Measurements from ENCODE around the gene EAF1. TPM values are rescaled to one million over a fixed set of nuclear protein-coding genes. Genes with fewer than 3 reads are reported as not detected.
"Not testable (repeated sequence)": the region's sequence is repeated elsewhere in the genome, so short reads cannot be mapped to it uniquely, and the experiment has no call there.

EAF1 gene
- polyA plus RNA-seq, 3 donors, result 9.0 to 44.0 (median 9.1) TPM

GRCh38 chr3:15387171-15387581, 40.2 kb upstream of the EAF1 start:
- no peak overlapping the region for H3K4me3 ChIP-seq (replicated peaks in 1 of 3; ENCODE audit: low read depth in 2 of 3, low read length in 3 of 3)
- H3K79me2 ChIP-seq (ENCODE audit: insufficient read depth, low read length), result no peaks in the 10 kb centered on the region
- Mint-ChIP-seq H3K9me3 (peaks cover 0 to 7% (median 3%) of the 10 kb centered on the region in 7 donors), H3K27ac (peak overlapping the region in 2 of 7 donors; percentile 56 to 72), H3K27me3 (ENCODE audit: low read depth in 3 of 3) (peaks cover 0 to 2% (median under 1%) of the 10 kb centered on the region in 3 donors), H3K4me1 (peaks cover 33% of the 10 kb centered on the region), H3K4me3 (no peak overlapping the region), H3K36me3 (no peaks in the 10 kb centered on the region)
- no peak overlapping the region for H3K4me2 ChIP-seq (replicated peaks; ENCODE audit: extremely low read depth, low read length, poor library complexity, severe bottlenecking)
- intact Hi-C loops (cut with micrococcal nuclease), result no loop called here
- WGBS (ENCODE audit: insufficient coverage), result 100% methylated on average over 1 of the region's 1 CpG
- no peak for DNase-seq
- H3K4me1 ChIP-seq (ENCODE audit: control insufficient read depth in 1 of 2, insufficient read depth in 2 of 2, low read length in 2 of 2), result peaks cover 23 to 26% of the 10 kb centered on the region in 2 donors
- H3K36me3 ChIP-seq (replicated peaks in 1 of 2; ENCODE audit: control insufficient read depth in 1 of 2, insufficient read depth in 2 of 2, low read length in 2 of 2), result no peaks in the 10 kb centered on the region
- no peak overlapping the region for H3K9ac ChIP-seq (ENCODE audit: insufficient read depth, low read length, poor library complexity, severe bottlenecking)
- no peak overlapping the region for H2AFZ ChIP-seq (ENCODE audit: insufficient read depth, low read depth, low read length, poor library complexity, severe bottlenecking)
- no peaks in the 10 kb centered on the region for H4K20me1 ChIP-seq (ENCODE audit: insufficient read depth, low read length)
- no peak for TF ChIP-seq CTCF (IDR thresholded peaks at IDR 0.05)
- H3K27ac ChIP-seq (ENCODE audit: low read depth in 1 of 2, low read length in 2 of 2), result no peak overlapping the region
- H3K27me3 ChIP-seq (ENCODE audit: control insufficient read depth in 2 of 2, insufficient read depth in 2 of 2, low read length in 2 of 2), result no peaks in the 10 kb centered on the region
- H3K9me3 ChIP-seq (replicated peaks in 1 of 2; ENCODE audit: control insufficient read depth in 1 of 2, insufficient read depth in 1 of 2, low read length in 2 of 2), result no peaks in the 10 kb centered on the region

- Mint-ChIP-seq H3K9me3 (peaks cover 0 to 7% (median 3%) of the 10 kb centered on the region in 7 donors), H3K27me3 (ENCODE audit: low read depth in 3 of 3) (peaks cover 0 to 2% (median 0%) of the 10 kb centered on the region in 3 donors), H3K36me3 (no peaks in the 10 kb centered on the region), H3K27ac (no peak overlapping the region), H3K4me3 (no peak overlapping the region), H3K4me1 (peaks cover 33% of the 10 kb centered on the region)
- Histone ChIP-seq H4K20me1 (ENCODE audit: insufficient read depth, low read length) (no peaks in the 10 kb centered on the region), H3K4me3 (replicated peaks in 1 of 3; ENCODE audit: low read depth in 2 of 3, low read length in 3 of 3) (no peak overlapping the region), H3K4me2 (replicated peaks; ENCODE audit: extremely low read depth, low read length, poor library complexity, severe bottlenecking) (no peak overlapping the region), H3K4me1 (ENCODE audit: control insufficient read depth in 1 of 2, insufficient read depth in 2 of 2, low read length in 2 of 2) (peaks cover 23 to 26% of the 10 kb centered on the region in 2 donors), H3K27ac (ENCODE audit: low read depth in 1 of 2, low read length in 2 of 2) (no peak overlapping the region), H3K36me3 (replicated peaks in 1 of 2; ENCODE audit: control insufficient read depth in 1 of 2, insufficient read depth in 2 of 2, low read length in 2 of 2) (no peaks in the 10 kb centered on the region), H3K9me3 (replicated peaks in 1 of 2; ENCODE audit: control insufficient read depth in 1 of 2, insufficient read depth in 1 of 2, low read length in 2 of 2) (no peaks in the 10 kb centered on the region), H3K27me3 (ENCODE audit: control insufficient read depth in 2 of 2, insufficient read depth in 2 of 2, low read length in 2 of 2) (no peaks in the 10 kb centered on the region), H2AFZ (ENCODE audit: insufficient read depth, low read depth, low read length, poor library complexity, severe bottlenecking) (no peak overlapping the region), H3K9ac (ENCODE audit: insufficient read depth, low read length, poor library complexity, severe bottlenecking) (no peak overlapping the region), H3K79me2 (ENCODE audit: insufficient read depth, low read length) (no peaks in the 10 kb centered on the region)
- intact Hi-C loops (cut with micrococcal nuclease), result no loop called here
- DNase-seq, result no peak
- 100% methylated on average over 1 of the region's 3 CpGs for WGBS (ENCODE audit: insufficient coverage)
- no peak for TF ChIP-seq CTCF (IDR thresholded peaks at IDR 0.05)
These were observed 39.7 kb upstream of the EAF1 start for GRCh38 chr3:15387735-15388134.

GRCh38 chr3:15388335-15388734, 39.1 kb upstream of the EAF1 start:
- H3K4me2 ChIP-seq (replicated peaks; ENCODE audit: extremely low read depth, low read length, poor library complexity, severe bottlenecking); H3K79me2 ChIP-seq (ENCODE audit: insufficient read depth, low read length); H2AFZ ChIP-seq (ENCODE audit: insufficient read depth, low read depth, low read length, poor library complexity, severe bottlenecking); H3K27me3 ChIP-seq (ENCODE audit: control insufficient read depth in 2 of 2, insufficient read depth in 2 of 2, low read length in 2 of 2); DNase-seq; H4K20me1 ChIP-seq (ENCODE audit: insufficient read depth, low read length); H3K27me3 Mint-ChIP-seq (ENCODE audit: low read depth in 3 of 3); H3K36me3 Mint-ChIP-seq; H3K9me3 ChIP-seq (replicated peaks in 1 of 2; ENCODE audit: control insufficient read depth in 1 of 2, insufficient read depth in 1 of 2, low read length in 2 of 2); H3K4me3 ChIP-seq (replicated peaks in 1 of 3; ENCODE audit: low read depth in 2 of 3, low read length in 3 of 3); H3K9ac ChIP-seq (ENCODE audit: insufficient read depth, low read length, poor library complexity, severe bottlenecking); H3K27ac ChIP-seq (ENCODE audit: low read depth in 1 of 2, low read length in 2 of 2); H3K4me3 Mint-ChIP-seq; intact Hi-C loops (cut with micrococcal nuclease); H3K9me3 Mint-ChIP-seq; H3K36me3 ChIP-seq (replicated peaks in 1 of 2; ENCODE audit: control insufficient read depth in 1 of 2, insufficient read depth in 2 of 2, low read length in 2 of 2): not testable (repeated sequence)
- peaks cover 23 to 26% of the 10 kb centered on the region in 2 donors for H3K4me1 ChIP-seq (ENCODE audit: control insufficient read depth in 1 of 2, insufficient read depth in 2 of 2, low read length in 2 of 2)
- Mint-ChIP-seq H3K27ac (peak overlapping the region in 1 of 7 donors; percentile 13), H3K4me1 (peaks cover 33% of the 10 kb centered on the region)
- 100% methylated on average over 3 of the region's 3 CpGs for WGBS (ENCODE audit: insufficient coverage)

Measured in CD14-positive monocyte (primary cell).